Upper lobe of left lung (tissue), 4 donors: ENCODE measurements around the gene POLN.

Experiments
- EP300 ChIP-seq, 4 donors: sonication (generic); formaldehyde crosslinking; IDR thresholded peaks; one replicate each; pipeline ENCODE4 v1.5.1; 2017; ENCODE audit warnings: antibody characterized with exemption in 4 of 4, control low read depth in 2 of 4
- POLR2A ChIP-seq, 4 donors: fragments of 450-650 bp; IDR thresholded peaks; one replicate each; pipeline ENCODE4 v1.5.1; 2016 to 2017; ENCODE audit warnings: antibody characterized with exemption in 4 of 4, mild to moderate bottlenecking in 2 of 4
- POLR2AphosphoS5 ChIP-seq, 2 donors: sonication (generic); formaldehyde crosslinking; IDR thresholded peaks; one replicate each; pipeline ENCODE4 v1.5.1; 2017; ENCODE audit warnings: antibody characterized with exemption in 2 of 2
- TF ChIP-seq, protein P1 (sequence below), 6 experiments: fragments of 450-650 bp in 4 of 6; fragments of 200-600 bp in 2 of 6; sonication (generic) in 2 of 6; IDR thresholded peaks; one replicate each; pipeline ENCODE4 v1.5.1; 2016 to 2019; ENCODE audit warnings: antibody characterized with exemption in 6 of 6

DNA sequence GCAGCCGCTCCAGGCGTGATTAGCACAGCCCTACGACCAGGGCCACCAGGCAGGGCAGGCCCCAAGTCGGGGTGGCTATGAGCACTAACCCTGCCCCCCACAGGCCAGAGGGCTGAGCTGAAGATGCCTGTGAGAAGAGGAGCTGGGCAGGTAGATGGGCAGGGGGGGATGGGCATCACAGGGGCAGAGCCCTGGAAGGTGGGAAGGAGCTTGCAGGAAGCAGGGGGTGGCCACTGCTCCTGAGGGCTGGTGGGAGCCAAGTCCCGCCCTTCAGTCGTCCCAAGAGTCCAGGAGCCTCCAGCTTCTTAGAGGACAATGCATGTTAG lies 27.2 kb upstream of the POLN start:
- TF ChIP-seq POLR2A (IDR thresholded peaks at IDR 0.05): no peak
- TF ChIP-seq, protein P1, sequence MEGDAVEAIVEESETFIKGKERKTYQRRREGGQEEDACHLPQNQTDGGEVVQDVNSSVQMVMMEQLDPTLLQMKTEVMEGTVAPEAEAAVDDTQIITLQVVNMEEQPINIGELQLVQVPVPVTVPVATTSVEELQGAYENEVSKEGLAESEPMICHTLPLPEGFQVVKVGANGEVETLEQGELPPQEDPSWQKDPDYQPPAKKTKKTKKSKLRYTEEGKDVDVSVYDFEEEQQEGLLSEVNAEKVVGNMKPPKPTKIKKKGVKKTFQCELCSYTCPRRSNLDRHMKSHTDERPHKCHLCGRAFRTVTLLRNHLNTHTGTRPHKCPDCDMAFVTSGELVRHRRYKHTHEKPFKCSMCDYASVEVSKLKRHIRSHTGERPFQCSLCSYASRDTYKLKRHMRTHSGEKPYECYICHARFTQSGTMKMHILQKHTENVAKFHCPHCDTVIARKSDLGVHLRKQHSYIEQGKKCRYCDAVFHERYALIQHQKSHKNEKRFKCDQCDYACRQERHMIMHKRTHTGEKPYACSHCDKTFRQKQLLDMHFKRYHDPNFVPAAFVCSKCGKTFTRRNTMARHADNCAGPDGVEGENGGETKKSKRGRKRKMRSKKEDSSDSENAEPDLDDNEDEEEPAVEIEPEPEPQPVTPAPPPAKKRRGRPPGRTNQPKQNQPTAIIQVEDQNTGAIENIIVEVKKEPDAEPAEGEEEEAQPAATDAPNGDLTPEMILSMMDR (IDR thresholded peaks at IDR 0.05): no peak
- TF ChIP-seq POLR2AphosphoS5 (IDR thresholded peaks at IDR 0.05): no peak
- TF ChIP-seq EP300 (IDR thresholded peaks at IDR 0.05): no peak
